ENCODE measurements around the gene ABHD10. TPM values are rescaled to one million over a fixed set of nuclear protein-coding genes. Genes with fewer than 3 reads are reported as not detected.
A peak's percentile ranks its signal among the peaks of the same experiment; 100 is the strongest.

Gene ABHD10
- total RNA-seq, 1 donor, result 35.1 TPM

DNA sequence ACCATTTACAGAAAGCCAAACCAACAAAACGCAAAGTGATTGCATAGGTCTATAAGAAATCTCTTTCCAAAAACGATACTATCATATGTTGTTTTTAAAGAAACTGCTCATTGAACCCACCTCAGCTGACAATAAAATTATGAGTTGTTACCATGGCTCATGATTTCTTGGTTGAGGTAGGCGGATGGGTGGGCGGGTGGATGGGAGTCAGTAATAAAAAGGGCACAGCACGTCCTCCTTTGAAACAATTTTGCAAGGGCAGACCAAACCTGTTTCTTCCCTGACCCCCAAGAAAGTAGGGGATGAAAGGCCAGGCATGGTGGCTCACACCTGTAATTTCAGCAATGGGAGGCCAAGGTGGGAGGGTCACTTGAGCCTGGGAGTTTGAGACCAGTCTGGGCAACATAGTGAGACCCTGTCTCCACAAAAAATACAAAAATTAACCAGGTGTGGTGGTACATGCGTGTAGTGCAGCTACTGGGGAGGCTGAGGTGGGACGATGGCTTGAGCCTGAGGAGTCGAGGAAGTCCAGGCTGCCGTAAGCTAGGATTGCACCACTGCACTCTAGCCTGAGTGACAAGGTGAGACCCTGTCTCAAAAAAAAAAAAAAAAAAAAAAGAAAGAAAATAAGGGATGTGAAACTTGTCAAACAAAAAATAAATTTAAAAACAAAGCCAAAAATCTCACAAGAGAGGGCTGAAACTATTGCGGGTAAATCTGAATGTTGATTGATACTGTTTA lies 2.1 kb downstream of the ABHD10 start:
- DNase-seq (ENCODE audit: low read depth), result no peak
- TF ChIP-seq, protein P1, sequence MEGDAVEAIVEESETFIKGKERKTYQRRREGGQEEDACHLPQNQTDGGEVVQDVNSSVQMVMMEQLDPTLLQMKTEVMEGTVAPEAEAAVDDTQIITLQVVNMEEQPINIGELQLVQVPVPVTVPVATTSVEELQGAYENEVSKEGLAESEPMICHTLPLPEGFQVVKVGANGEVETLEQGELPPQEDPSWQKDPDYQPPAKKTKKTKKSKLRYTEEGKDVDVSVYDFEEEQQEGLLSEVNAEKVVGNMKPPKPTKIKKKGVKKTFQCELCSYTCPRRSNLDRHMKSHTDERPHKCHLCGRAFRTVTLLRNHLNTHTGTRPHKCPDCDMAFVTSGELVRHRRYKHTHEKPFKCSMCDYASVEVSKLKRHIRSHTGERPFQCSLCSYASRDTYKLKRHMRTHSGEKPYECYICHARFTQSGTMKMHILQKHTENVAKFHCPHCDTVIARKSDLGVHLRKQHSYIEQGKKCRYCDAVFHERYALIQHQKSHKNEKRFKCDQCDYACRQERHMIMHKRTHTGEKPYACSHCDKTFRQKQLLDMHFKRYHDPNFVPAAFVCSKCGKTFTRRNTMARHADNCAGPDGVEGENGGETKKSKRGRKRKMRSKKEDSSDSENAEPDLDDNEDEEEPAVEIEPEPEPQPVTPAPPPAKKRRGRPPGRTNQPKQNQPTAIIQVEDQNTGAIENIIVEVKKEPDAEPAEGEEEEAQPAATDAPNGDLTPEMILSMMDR (IDR thresholded peaks at IDR 0.05; ENCODE audit: insufficient read depth, low read length), result no peak
- peak overlapping the region; percentile 26 for H3K4me3 ChIP-seq (ENCODE audit: low read depth, low read length)

DNA sequence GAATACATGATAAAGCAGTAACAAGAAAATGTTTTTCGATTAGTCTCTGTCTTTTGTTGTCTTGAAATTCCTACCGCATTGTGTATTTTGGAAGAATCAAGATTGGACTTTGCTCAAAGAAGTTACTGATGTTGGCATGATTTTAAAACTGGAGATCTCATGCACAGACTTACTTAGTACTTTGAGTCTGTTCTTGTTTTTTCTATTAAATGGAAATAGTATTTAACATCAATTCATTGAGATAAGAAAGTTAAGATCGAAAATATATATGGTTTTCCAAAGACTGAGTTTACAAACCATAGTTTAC lies 2.6 kb downstream of the ABHD10 start:
- H3K4me3 ChIP-seq (ENCODE audit: low read depth, low read length), result no peak overlapping the region
- TF ChIP-seq, protein P1 (IDR thresholded peaks at IDR 0.05; ENCODE audit: insufficient read depth, low read length), result no peak
- DNase-seq (ENCODE audit: low read depth), result peak; percentile 34

DNA sequence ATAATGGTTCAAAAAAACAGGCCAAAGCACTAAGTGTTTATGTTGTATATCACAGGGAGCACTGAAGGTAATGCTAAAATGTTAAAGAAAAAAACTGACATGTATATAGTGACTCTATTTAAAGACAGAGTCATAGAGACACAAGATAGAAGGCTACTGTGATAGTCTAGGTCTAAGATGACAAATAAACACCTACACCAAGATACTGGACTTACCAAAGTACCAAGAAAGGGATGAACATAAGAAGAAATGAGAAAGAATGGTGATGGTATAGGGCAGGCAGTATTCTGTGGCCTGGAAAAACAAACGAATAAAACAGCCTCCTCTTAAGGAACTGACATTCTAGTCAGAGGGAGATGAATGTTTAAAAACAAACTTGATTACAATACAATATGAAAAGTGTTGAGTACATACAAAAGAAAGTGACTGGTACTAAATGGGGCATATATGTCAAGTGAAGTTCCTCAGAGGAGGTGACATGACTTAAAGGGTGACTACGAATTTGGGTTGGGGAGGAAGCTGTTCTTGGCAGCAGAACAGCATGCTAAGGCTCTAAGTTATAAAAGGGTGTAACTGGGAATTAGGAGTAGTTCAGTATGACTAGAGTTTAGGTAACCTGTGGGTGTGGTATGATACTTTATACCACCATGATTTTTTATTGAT lies 5.9 kb downstream of the ABHD10 start:
- H3K4me3 ChIP-seq (ENCODE audit: low read depth, low read length), result no peak overlapping the region
- TF ChIP-seq, protein P1 (IDR thresholded peaks at IDR 0.05; ENCODE audit: insufficient read depth, low read length), result no peak
- DNase-seq (ENCODE audit: low read depth), result no peak

DNA sequence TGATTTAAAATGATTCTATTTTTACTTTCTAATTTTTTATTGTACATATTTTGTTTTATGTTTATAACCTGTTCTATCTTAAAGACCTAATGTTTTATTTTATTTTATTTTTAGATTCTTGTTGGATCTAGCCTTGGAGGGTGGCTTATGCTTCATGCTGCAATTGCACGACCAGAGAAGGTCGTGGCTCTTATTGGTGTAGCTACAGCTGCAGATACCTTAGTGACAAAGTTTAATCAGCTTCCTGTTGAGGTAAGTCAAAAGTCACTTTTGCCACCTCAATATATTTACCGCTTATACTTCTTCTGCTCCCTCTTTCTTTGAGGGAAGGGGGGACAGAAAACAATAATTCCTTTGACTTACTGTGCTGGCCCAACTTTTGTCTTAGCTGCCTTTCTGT lies 8.0 kb downstream of the ABHD10 start:
- H3K4me3 ChIP-seq (ENCODE audit: low read depth, low read length), result no peak overlapping the region
- DNase-seq (ENCODE audit: low read depth), result no peak
- TF ChIP-seq, protein P1 (IDR thresholded peaks at IDR 0.05; ENCODE audit: insufficient read depth, low read length), result no peak

DNA sequence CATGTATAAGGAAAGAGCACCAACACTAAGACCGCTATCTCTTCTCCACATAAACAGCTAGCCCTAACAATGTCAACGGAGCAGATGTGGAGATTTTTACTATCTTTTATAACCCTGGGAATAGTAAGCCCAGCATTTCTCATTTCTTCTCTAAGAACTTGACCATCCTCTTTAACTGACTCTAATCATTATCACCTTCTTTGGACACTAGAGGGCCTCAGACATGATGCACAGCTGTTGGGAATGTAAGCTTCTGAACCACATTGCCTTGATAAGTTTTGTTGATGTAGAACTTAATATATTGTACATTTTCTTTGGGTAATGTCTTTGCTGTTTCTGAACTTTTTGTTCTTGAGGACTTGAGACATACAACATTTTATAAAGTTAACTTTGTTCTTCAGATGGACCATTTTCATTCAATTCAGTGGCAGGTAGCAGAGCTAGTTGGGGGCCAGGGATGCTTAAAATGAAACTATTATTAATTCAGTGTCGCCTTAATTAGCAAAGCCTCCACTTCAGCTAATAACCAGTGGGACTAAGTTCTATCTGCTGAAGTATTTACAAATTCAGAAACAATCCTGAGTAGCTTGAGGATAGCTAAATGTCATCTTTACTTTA lies 10.3 kb downstream of the ABHD10 start:
- H3K4me3 ChIP-seq (ENCODE audit: low read depth, low read length), result no peak overlapping the region
- TF ChIP-seq, protein P1 (IDR thresholded peaks at IDR 0.05; ENCODE audit: insufficient read depth, low read length), result peak; percentile 81

DNA sequence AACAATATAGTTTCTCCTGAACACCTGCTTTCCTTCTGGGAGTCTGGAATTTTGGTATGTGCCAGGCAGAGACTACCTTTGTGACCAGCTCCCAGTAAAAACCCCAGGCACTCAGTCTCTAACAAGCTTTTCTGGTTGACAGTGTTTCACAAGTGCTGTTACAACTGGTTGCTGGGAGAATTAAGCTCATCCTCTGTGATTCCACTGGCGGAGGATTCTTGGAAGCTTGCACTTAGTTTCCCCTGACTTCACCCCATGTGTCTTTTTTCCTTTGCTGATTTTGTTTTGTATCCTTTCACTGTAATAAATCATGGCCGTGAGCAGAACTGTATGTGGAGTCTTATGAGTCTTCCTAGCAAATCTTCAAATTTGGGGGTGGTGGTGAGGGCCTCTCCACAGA lies 14.2 kb downstream of the ABHD10 start:
- TF ChIP-seq, protein P1 (IDR thresholded peaks at IDR 0.05; ENCODE audit: insufficient read depth, low read length), result no peak
- H3K4me3 ChIP-seq (ENCODE audit: low read depth, low read length), result no peak overlapping the region
- DNase-seq (ENCODE audit: low read depth), result no peak

More for the DNA sequence above, 10.3 kb downstream of the ABHD10 start:
- peak; percentile 81 for DNase-seq (ENCODE audit: low read depth)
